Caki2 (cell line): ENCODE results near the gene NEK1. TPM values are rescaled to one million over a fixed set of nuclear protein-coding genes. Genes with fewer than 3 reads are reported as not detected.
"Not testable (repeated sequence)": the region's sequence is repeated elsewhere in the genome, so short reads cannot be mapped to it uniquely, and the experiment has no call there.

Source experiments
- DNase-seq: peaks from one replicate; pipeline ENCODE4 v3.0.0-alpha.2; 2015; ENCODE audit warnings: low read depth
- in situ Hi-C: cut with HindIII; loops from 2 replicates; pipeline ENCODE4 v1.10.0; 2016; ENCODE audit warnings: low sequenced_read_pairs, low pct_unique_long_range_greater_than_20kb, mixed read lengths
- total RNA-seq: library from RNA; depleted of rRNA; stranded (reverse); fragments of >200 nt; shearing (Covaris generic); gene quantifications from 2 replicates; pipeline ENCODE4 v1.2.3, GENCODE V29; 2014; ENCODE audit warnings: low replicate concordance

Gene NEK1
- total RNA-seq, 1 experiment from 2014 or later = 6.5 TPM

GRCh38 chr4:169634975-169635374 lies 22.6 kb upstream of the NEK1 start:
- in situ Hi-C loops = no loop called here
- DNase-seq = no peak

GRCh38 chr4:169632896-169633295 lies 20.5 kb upstream of the NEK1 start:
- no peak for DNase-seq
- in situ Hi-C loops = no loop called here

GRCh38 chr4:169630069-169630468 lies 17.7 kb upstream of the NEK1 start:
- in situ Hi-C loops = no loop called here

GRCh38 chr4:169628579-169628978 lies 16.2 kb upstream of the NEK1 start:
- in situ Hi-C loops = no loop called here
- DNase-seq = no peak

More at GRCh38 chr4:169630069-169630468, 17.7 kb upstream of the NEK1 start:
- no peak for DNase-seq

DNA sequence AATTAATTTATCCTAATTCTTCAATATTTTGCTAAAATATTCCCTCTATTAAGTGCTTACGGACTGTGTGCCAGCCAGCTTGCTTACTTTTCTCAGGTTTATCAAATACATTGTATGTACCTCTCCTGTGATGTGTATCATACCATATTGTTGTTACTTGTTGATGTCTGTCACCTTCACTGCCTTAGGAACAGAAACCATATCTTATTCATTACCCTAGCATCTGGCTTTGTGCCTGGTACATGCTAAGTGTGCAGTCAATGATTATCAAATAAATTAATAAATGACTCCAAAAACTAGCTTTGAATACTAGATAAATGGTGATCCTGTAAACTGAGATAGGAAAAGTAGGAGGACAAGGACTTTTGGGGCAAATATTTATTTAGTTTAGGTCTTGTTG lies 14.9 kb upstream of the NEK1 start:
- in situ Hi-C loops = no loop called here
- peak; percentile 49 for DNase-seq

DNA sequence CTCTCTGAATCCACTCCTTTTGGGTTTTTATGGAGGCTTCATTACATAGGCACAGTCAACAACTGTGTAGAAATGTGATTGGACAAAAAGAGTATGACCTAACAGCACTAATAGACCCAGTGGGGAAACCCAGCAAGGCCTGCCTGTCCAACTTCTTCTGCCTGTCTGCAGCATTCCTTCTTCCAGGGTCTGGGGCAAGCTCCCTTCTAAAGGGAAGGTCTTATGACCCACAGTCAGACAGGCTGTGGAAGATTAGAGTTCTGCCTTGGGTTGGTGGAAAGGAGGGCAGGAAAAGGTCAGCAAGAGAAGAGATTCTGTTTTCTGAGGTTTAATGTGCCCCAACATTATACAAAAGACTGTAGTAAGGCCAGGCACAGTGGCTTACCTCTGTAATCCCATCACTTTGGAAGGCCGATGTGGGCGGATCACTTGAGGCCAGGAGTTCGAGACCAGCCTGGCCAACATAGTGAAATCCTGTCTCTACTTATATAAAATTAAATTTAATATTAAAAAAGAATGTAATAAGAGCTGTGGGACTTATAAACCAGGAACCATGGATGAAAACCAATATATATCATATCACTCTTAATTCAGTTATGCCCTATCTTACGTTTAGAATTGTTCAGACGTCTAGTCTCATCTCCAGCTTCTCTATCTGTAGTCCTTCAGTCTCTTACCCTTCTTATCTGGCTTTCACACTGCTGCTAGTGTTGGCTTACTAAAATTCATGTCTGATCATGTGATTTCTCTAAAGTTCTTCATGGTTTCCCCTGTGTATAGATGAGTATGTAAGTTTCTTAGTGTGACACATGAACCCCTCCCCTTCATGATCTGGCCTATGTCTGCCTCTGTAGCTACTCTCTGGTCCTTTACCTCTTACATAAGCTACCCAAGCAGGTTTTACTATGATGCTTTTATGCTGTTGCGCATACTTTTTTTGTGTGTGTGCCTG lies 14.2 kb upstream of the NEK1 start:
- DNase-seq = no peak
- in situ Hi-C loops = no loop called here

DNA sequence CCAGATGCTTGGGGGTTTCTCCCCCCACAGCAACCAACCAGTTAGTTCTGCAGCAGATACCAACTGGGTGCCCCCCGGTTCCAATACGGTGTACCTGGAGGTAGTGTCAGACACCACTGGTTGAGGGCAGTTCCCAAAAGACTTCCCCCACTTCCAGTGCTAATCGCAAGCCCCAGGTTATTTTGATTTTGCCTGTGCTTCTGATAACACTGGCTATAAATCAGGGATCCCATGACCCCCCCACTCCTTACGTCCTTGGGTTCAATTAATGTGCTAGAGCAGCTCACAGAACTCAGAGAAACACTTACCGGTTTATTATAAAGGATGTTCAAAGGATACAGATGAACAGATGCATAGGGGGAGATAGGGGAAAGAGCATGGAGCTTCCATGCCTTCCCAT lies 13.5 kb upstream of the NEK1 start:
- in situ Hi-C loops = no loop called here
- no peak for DNase-seq

DNA sequence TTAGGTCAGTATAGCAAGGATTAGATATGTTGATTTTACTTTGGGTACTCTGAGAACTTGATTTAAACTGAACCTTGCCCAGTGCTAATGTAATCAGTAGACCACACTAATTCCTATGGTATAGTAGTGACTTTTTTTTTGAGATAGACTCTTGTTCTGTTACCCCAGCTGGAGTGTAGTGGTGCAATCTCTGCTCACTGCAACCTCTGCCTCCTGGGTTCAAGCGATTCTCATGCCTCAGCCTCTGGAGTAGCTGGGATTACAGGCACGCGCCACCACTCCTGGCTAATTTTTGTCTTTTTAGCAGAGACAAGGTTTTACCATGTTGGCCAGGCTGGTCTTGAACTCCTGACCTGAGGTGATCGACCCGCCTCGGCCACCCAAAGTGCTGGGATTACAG lies 11.6 kb upstream of the NEK1 start:
- DNase-seq, in situ Hi-C loops: not testable (repeated sequence)

GRCh38 chr4:169622566-169622965 lies 10.2 kb upstream of the NEK1 start:
- in situ Hi-C loops = no loop called here
- DNase-seq = no peak

GRCh38 chr4:169621731-169622492 lies 9.5 kb upstream of the NEK1 start:
- DNase-seq = peak; percentile 43
- in situ Hi-C loops = no loop called here

DNA sequence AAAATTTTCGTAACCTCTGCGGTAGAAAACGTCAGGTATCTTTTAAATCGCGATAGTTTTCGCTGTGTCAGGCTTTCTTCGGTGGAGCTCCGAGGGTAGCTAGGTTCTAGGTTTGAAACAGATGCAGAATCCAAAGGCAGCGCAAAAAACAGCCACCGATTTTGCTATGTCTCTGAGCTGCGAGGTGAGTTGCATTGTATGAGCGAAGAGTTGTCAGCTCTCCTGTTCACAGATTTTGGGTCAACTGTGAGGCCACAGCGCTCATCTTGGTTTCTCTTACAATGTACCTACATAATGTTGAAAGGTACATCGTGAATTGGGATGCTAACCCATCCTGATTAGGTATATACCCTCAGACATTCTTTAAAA lies 8.5 kb upstream of the NEK1 start:
- DNase-seq = peak; percentile 33
- in situ Hi-C loops = no loop called here

DNA sequence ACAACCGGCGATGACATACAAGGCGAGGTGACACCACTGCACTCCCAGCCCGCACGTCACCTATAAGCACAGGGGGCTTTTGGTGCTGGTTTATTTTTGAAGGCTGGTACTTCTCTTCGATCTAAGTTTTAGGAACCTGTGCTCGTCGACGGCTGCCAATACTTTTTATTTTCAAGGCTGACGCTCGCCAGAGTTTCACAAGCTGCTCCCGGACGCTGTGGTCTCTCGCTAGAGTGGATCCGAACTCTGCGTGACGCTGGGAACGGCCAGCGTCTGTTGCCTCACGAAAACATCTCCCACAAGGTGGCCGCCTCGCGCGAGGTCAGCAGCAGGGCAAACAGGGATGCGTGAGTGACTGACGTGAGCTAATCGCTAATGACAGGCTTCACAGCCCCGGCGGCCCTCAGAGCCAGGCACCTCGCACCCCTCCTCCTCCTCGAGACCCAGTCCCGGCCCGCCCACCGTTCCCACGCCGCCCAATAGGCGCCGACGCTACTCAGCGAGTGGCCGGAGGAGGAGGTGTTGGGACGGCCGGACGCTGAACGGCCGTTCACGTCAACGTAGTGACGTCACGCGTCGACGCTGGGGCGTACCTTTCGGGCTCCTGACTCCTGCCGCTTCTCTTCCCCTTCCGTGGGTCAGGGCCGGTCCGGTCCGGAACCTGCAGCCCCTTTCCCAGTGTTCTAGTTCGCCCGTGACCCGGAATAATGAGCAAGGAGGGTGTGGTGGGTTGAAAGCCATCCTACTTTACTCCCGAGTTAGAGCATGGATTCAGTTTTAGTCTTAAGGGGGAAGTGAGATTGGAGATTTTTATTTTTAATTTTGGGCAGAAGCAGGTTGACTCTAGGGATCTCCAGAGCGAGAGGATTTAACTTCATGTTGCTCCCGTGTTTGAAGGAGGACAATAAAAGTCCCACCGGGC lies 7.8 kb upstream of the NEK1 start, which contains the start of gene CLCN3:
Gene CLCN3, plus strand, starts transcription at position 621 of the 922 bp plus-strand sequence. CDS start 15,351 bp downstream, outside the sequence.
- peak; percentile 99 for DNase-seq
- in situ Hi-C loops = no loop called here

GRCh38 chr4:169619518-169619957 lies 7.2 kb upstream of the NEK1 start:
- peak; percentile 53 for DNase-seq
- in situ Hi-C loops = no loop called here

DNA sequence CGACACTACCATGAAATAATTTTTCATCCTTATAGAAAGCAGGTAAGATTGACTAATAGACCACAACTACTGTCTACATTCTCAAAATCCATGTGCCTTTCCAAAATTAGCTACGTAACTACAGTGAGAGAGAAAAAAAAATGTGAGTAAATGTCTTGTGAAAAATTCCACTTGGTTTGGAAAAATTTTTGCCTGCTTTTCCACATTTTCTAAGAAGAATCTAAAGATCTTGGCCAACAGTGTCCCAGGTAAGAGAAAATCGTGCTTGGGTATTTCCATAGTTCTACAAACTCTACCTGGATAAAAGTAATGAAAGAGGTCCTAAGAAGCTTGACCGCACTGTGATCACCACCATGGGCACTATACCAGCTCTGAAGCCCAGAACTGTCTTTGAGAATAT lies 6.6 kb upstream of the NEK1 start:
- DNase-seq = no peak
- in situ Hi-C loops = no loop called here

DNA sequence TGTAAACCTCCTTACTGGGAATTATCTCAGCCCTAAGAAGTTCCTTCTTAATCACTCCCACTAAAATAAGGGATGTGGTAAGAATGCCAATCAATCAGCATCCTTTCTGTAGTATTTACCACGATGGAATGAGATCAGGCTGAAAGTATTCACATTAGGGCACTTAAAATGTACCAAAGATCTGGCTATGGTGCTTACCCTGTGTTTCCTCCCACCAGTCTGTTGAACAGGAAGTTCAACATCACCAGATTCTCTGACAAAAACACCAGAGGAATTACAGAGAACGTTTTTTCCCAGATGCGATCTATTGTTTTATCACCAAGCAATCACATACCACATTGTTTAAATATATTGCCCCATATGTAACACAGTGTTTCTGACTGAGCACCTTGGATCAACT lies 5.9 kb upstream of the NEK1 start:
- DNase-seq = no peak
- in situ Hi-C loops = no loop called here

GRCh38 chr4:169617306-169617705 lies 4.9 kb upstream of the NEK1 start:
- in situ Hi-C loops = no loop called here
- DNase-seq = no peak

- in situ Hi-C loops = no loop called here
Observed at GRCh38 chr4:169616846-169617245, 4.5 kb upstream of the NEK1 start.

GRCh38 chr4:169615467-169616106 lies 3.2 kb upstream of the NEK1 start:
- in situ Hi-C loops = no loop called here
- peak; percentile 42 for DNase-seq

More at GRCh38 chr4:169616846-169617245, 4.5 kb upstream of the NEK1 start:
- no peak for DNase-seq
